ENCODE measurements around the gene POLK. TPM values are rescaled to one million over a fixed set of nuclear protein-coding genes. Genes with fewer than 3 reads are reported as not detected.

The POLK gene
- total RNA-seq, 1 donor from 2014 or later: 22.4 TPM

GRCh38 chr5:75538211-75538610 is 26.5 kb downstream of the POLK start:
- DNase-seq (ENCODE audit: low read depth) (no peak), FAIRE-seq (no peak)
- no peaks in the 10 kb centered on the region for H3K27me3 ChIP-seq (ENCODE audit: control insufficient read depth, insufficient read depth, low read length)
- no peak for TF ChIP-seq CTCF (IDR thresholded peaks at IDR 0.05; ENCODE audit: insufficient read depth, low read length, severe bottlenecking)
- H3K4me3 ChIP-seq (ENCODE audit: low read depth, low read length): no peak overlapping the region
- H3K36me3 ChIP-seq (ENCODE audit: control insufficient read depth, insufficient read depth, low read length): no peaks in the 10 kb centered on the region

- no peaks in the 10 kb centered on the region for H3K36me3 ChIP-seq (ENCODE audit: control insufficient read depth, insufficient read depth, low read length)
- H3K27me3 ChIP-seq (ENCODE audit: control insufficient read depth, insufficient read depth, low read length): no peaks in the 10 kb centered on the region
- FAIRE-seq: no peak
- DNase-seq (ENCODE audit: low read depth): no peak
- TF ChIP-seq CTCF (IDR thresholded peaks at IDR 0.05; ENCODE audit: insufficient read depth, low read length, severe bottlenecking): no peak
- H3K4me3 ChIP-seq (ENCODE audit: low read depth, low read length): no peak overlapping the region
These were observed 33.4 kb downstream of the POLK start for GRCh38 chr5:75545131-75545530.

DNA sequence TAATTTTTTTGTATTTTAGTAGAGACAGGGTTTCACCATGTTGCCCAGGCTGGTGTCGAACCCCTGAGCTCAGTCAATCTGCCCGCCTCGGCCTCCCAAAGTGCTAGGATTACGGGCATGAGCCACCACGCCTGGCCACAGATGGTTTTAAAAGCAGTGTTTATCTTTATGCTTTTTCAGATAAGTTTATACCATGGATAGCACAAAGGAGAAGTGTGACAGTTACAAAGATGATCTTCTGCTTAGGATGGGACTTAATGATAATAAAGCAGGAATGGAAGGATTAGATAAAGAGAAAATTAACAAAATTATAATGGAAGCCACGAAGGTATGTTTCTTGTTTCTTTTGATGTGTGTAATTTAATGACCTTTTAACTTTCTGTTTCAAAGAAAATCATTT is 35.1 kb downstream of the POLK start:
- Histone ChIP-seq H3K27me3 (ENCODE audit: control insufficient read depth, insufficient read depth, low read length) (no peaks in the 10 kb centered on the region), H3K4me3 (ENCODE audit: low read depth, low read length) (no peak overlapping the region), H3K36me3 (ENCODE audit: control insufficient read depth, insufficient read depth, low read length) (no peaks in the 10 kb centered on the region)
- DNase-seq (ENCODE audit: low read depth): no peak
- no peak for TF ChIP-seq CTCF (IDR thresholded peaks at IDR 0.05; ENCODE audit: insufficient read depth, low read length, severe bottlenecking)
- no peak for FAIRE-seq

DNA sequence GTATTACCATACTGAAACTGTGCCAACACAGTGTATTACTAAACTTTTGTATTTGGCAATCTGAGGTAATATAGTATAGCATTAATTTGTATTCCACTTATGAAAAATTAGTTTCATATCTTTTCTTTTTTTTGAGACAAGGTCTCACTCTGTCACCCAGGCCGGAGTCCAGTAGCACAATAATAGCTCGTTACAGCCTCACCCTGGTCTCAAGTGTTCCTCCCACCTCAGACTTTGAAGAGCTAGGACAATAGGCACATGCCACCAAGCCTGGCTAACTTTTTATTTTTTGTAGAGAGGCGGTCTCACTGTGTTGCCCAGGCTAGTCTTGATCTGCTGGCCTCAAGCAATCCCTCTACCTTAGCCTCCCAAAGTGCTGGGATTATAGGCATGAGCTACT is 36.1 kb downstream of the POLK start:
- Histone ChIP-seq H3K36me3 (ENCODE audit: control insufficient read depth, insufficient read depth, low read length) (peaks cover 1% of the 10 kb centered on the region), H3K27me3 (ENCODE audit: control insufficient read depth, insufficient read depth, low read length) (no peaks in the 10 kb centered on the region), H3K4me3 (ENCODE audit: low read depth, low read length) (no peak overlapping the region)
- FAIRE-seq: no peak
- TF ChIP-seq CTCF (IDR thresholded peaks at IDR 0.05; ENCODE audit: insufficient read depth, low read length, severe bottlenecking): no peak
- DNase-seq (ENCODE audit: low read depth): no peak

- Histone ChIP-seq H3K36me3 (ENCODE audit: control insufficient read depth, insufficient read depth, low read length) (peaks cover 1% of the 10 kb centered on the region), H3K27me3 (ENCODE audit: control insufficient read depth, insufficient read depth, low read length) (no peaks in the 10 kb centered on the region), H3K4me3 (ENCODE audit: low read depth, low read length) (no peak overlapping the region)
- no peak for TF ChIP-seq CTCF (IDR thresholded peaks at IDR 0.05; ENCODE audit: insufficient read depth, low read length, severe bottlenecking)
- no peak for DNase-seq (ENCODE audit: low read depth)
- no peak for FAIRE-seq
These were observed 38.9 kb downstream of the POLK start for GRCh38 chr5:75550597-75550996.

DNA sequence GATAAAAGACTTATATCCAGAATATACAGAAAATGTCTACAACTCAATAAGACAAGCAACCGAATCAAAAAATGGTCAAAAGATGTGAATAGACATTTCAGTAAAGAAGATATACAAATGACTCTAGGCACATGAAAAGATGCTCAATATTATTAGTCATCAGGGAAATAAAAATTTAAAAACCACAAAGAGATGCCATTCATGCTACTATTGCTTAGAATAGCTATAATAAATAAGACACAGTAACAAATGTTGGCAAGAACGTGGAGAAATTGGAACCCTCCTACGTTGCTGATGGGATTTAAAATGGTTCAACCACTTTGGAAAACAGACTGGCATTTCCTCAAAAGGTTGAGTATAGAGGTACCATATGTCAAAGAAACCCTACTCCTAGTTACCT is 39.8 kb downstream of the POLK start:
- no peak for FAIRE-seq
- no peak for TF ChIP-seq CTCF (IDR thresholded peaks at IDR 0.05; ENCODE audit: insufficient read depth, low read length, severe bottlenecking)
- Histone ChIP-seq H3K36me3 (ENCODE audit: control insufficient read depth, insufficient read depth, low read length) (peaks cover 1% of the 10 kb centered on the region), H3K4me3 (ENCODE audit: low read depth, low read length) (no peak overlapping the region), H3K27me3 (ENCODE audit: control insufficient read depth, insufficient read depth, low read length) (no peaks in the 10 kb centered on the region)
- DNase-seq (ENCODE audit: low read depth): no peak
